GM12801 (cell line): ENCODE measurements around the gene INO80E.

Experiments used
- TF ChIP-seq, protein P1 (sequence below): IDR thresholded peaks from one replicate; pipeline ENCODE4 v1.5.1; 2011; ENCODE audit warnings: control low read depth; ENCODE audit not compliant: insufficient read length; ENCODE audit errors: extremely low read depth

Gene INO80E

DNA sequence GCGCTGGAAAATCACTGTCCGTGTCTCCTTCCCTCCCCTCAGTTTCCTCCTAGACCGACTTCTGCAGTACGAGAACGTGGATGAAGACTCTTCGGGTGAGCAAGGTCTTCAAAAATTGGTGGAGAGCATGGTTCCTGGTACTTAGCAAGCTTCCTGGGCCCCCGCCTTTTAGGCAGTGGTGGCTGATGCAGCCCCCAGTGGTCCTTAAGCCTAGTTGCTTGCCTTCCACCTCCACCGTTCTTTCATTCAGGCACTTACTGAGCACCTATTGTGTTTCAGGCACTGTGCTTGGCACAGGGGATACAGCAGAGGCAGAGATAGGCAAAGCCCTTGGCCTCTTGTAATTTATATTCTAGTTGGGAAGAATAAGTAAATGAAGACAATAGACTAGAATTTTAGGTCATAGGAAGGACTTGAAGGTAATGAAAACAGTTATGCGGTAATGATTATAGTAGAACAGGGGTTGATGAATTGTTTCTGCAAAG, 767 bp downstream of the INO80E start:
- TF ChIP-seq, protein P1, sequence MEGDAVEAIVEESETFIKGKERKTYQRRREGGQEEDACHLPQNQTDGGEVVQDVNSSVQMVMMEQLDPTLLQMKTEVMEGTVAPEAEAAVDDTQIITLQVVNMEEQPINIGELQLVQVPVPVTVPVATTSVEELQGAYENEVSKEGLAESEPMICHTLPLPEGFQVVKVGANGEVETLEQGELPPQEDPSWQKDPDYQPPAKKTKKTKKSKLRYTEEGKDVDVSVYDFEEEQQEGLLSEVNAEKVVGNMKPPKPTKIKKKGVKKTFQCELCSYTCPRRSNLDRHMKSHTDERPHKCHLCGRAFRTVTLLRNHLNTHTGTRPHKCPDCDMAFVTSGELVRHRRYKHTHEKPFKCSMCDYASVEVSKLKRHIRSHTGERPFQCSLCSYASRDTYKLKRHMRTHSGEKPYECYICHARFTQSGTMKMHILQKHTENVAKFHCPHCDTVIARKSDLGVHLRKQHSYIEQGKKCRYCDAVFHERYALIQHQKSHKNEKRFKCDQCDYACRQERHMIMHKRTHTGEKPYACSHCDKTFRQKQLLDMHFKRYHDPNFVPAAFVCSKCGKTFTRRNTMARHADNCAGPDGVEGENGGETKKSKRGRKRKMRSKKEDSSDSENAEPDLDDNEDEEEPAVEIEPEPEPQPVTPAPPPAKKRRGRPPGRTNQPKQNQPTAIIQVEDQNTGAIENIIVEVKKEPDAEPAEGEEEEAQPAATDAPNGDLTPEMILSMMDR = no peak

DNA sequence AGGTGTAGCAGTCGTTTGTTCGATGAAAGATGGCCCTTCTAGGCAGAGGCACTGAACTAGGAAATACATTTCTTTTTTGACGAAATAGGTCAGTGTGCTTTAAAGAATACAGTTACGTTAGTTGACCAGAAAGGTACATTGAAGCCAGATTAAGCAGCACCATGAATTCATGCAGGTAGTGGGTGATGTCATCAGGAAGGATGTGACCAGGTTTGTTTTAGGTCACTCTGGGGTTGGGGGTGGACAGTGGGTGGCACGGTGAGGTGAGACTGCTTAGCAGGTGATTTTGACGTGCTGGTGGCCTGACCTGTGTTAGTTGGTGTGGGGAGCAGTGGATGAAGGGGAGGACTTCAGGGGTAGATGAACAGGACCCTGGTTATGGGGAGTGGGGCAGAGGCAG, 3.6 kb downstream of the INO80E start:
- TF ChIP-seq, protein P1 = no peak

DNA sequence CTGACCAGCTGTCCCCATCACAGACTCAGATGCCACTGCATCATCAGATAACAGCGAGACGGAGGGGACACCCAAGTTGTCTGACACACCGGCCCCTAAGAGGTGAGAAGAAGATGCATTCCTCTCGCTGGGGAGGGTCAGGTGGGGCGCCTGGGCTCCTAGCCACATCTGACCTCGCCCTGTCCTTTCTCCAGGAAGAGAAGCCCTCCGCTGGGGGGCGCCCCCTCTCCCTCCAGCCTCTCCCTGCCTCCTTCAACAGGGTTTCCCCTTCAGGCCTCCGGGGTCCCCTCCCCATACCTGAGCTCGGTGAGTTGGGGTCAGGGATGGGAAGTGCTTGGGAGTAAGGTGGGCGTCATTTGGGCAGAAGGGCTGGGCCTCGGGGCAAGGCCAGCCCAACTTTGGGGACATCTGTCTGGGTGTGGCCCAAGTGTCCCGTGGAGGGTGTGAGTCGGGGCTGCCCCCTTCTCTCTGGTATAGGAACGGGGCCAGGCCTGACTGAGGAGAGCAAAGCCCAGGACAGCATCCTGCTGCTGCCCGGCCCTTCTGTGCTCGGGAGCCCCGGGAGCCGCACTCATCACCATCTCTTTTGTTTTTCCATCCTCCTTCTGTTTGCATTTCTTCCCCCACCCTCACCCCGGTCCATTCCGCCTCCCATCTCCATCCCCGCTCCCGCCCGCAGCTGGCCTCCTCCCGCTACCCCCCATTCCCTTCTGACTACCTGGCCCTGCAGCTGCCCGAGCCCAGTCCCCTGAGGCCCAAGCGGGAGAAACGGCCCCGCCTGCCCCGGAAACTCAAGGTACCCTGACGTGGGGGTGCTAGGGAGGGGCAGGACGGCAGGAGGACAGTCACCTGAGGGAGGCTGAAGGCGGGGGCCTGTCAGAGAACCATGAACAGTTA, 4.9 kb downstream of the INO80E start:
- TF ChIP-seq, protein P1 = no peak

DNA sequence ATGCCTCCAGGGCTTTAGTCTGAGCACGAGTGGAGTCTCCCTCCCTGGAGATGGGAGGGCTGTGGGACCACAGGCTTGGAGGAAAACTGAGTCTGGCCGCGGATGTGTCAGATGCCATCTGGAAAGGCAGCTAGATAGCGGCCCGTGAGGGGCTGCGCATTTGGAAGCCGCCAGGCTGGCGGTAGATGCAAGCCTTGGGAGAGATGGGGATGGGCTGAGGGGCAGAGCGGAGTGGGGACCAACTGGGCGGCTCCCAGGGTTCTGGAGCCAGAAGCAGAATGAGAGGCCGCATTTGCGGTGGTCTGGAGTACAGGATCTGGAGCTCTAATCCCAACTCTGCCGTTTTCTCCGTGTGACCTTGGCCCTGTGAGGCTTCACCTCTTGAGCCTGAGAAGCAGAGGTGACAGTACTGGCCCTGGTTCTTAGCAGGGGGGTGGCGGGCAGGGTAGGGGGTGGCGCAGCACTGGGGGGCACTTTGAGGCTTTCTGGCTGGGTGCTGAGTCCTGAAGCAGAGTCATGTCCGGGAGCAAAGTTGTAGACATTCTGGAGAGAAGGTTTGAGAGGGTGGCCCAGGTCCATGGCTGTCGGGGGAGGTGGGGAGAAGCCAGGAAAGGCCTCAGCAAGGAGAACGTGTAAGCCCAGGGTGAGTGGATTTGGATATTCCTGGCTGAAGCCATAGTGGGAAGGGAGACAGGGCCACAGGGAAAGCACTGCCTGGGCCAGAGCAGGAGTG, 6.7 kb downstream of the INO80E start:
- TF ChIP-seq, protein P1 = no peak

DNA sequence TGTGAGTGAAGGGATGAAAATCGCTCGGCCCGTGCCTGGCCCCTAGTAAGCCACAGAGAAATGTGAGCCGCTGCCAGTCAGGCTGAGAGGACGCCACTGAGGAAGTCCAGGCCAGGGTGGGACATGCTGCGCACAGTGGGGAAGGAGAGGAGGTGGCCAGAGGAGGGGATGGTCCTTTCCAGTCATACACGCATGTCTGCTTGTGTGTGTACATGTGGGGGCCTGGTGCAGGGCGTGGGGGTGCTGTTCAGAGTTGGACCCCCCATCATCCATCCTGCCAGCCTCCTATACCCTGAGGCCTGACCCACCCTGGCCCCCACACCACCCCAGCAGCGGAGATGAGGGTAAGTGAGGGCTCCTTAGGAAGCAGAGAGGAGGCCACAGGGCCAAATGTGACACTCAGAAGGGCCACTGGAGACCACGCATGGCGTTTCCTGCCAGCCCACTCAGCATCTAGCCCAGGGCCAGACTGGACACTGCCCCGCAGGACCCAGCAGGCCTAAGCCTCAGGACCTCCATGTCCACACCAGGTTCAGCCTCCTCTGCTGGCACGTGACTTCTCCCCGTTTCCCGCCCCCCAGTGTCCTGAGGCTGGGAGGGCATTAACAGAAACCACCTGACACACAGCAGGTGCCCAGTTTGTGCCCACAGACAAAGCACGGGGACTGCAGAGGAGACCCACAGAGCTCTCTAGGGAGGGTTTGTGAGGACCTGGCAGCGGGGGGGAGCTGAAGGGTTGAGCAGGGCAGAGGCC, 7.8 kb downstream of the INO80E start:
- TF ChIP-seq, protein P1 = no peak

DNA sequence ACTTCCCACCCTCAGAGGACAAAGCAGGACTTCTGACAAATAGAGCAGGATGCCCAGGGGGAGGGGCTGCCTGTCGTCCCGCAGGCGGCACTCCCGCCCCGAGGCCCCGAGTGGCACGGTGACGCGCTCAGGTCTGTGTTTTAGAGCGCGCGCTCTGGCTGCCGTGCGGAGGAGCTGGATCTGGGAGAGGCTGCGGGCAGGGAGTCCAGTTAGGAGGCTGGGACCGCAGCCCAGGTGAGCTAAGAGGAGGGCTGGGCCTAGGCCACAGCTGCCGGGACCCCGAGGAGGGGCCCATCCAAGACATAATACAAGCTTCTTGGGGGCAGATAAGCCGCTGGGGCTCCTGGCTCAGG, 8.4 kb downstream of the INO80E start:
- TF ChIP-seq, protein P1 = no peak

DNA sequence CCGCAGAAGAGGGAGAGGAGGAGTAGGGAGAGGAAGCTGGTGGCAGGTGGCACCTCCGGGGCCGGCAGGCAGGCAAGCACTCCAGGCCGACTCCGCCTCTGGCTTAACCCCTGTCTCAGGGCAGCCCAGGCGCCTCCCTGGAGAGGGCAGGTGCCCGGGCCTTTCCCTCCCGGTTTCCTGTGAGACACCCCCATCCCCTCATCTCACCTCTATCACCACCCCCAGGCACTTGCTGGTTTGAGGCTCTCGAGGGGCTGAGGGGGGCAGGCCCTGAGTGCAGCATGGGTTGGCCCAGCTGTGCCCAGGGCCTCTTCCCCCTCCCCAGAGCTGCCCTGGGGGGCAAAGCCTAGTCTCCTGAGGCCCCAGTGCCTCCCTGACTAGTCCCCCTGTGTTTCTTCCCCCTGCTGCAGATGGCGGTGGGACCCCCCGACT, 8.8 kb downstream of the INO80E start:
- TF ChIP-seq, protein P1 = no peak
